ENCODE results near the gene COMMD1.
"Not testable (repeated sequence)": the region's sequence is repeated elsewhere in the genome, so short reads cannot be mapped to it uniquely, and the experiment has no call there.

The COMMD1 gene

DNA sequence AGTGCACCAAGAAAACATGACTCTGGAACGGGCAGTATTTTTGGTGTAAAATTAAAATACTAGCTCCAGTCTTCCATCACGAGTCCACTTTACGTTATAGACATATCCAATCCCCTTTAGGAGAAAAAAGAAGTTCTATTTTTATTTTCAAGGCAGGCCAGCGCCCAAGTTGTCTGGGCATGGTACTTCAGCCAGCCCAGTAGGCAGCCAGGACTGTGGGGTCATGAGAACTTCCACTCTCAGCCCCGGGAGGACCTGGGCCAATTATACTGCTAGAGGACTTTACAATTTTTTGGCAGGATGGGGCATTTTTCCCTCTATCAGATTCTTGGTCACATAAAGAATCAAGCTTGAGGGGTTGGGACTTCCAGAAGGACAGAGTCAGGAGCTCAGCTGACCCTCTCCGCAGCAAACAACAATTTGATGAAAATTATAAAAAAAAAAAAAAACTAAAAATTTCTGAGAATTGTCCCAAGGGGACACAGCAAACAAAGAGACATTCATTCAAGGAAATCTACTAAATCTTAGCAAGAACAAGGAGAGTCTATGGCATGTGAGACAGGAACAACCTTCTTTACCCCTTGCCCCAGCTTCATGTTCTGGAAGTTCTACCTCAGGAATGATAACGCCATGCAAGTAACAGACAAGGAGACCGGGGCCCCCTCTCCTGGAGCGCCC lies 253.1 kb downstream of the COMMD1 start:
- Mint-ChIP-seq H3K27ac (no peak overlapping the region), H3K4me1 (ENCODE audit: low read depth in 2 of 2) (no peaks in the 10 kb centered on the region), H3K9me3 (no peaks in the 10 kb centered on the region), H3K4me3 (no peak overlapping the region), H3K27me3 (no peaks in the 10 kb centered on the region), H3K36me3 (ENCODE audit: insufficient read depth) (no peaks in the 10 kb centered on the region)
- DNase-seq (no peak), ATAC-seq (replicated peaks) (no peak)

GRCh38 chr2:62160691-62161090 lies 255.2 kb downstream of the COMMD1 start:
- H3K27ac Mint-ChIP-seq; ATAC-seq (replicated peaks); H3K36me3 Mint-ChIP-seq (ENCODE audit: insufficient read depth); H3K4me1 Mint-ChIP-seq (ENCODE audit: low read depth in 2 of 2); H3K4me3 Mint-ChIP-seq; H3K27me3 Mint-ChIP-seq; DNase-seq; H3K9me3 Mint-ChIP-seq: not testable (repeated sequence)

DNA sequence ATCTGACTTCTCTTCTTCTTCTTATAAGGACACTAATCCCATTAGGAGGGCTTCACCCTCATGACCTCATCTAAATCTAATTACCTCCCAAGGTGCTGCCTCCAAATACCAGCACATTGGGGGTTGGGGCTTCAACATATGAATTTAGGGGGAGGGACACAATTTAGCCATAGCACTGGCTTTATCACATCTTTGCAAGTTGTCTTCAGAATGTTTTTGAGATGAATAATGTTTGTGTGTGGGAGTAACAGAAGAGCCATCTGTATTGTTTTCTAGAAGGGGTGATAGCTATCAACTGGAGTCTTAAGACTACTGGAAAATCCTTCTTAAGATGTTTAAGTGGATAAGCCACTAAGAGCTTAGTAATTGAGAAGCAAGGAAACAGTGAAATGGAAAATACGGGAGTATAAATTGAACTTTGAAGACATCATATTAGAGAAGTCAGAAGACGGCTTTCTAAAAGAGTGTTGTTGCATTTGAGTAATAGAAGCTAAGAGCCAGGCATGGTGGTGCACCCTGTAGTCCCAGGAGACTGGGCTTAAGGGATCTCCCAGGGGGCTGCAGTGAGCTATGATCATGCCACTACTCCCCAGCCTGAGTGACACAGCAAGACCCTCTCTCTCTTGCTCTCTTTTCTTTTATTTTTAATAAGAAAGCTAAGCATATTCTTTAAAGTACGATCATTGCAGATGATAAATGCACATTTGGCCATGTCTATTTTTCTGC lies 257.8 kb downstream of the COMMD1 start:
- no peak overlapping the region for H3K27ac Mint-ChIP-seq
- no peaks in the 10 kb centered on the region for H3K9me3 Mint-ChIP-seq
- ATAC-seq (replicated peaks) (no peak), DNase-seq (no peak)
- H3K27me3 Mint-ChIP-seq = no peaks in the 10 kb centered on the region
- no peaks in the 10 kb centered on the region for H3K4me1 Mint-ChIP-seq (ENCODE audit: low read depth in 2 of 2)
- H3K4me3 Mint-ChIP-seq = no peak overlapping the region
- H3K36me3 Mint-ChIP-seq (ENCODE audit: insufficient read depth) = no peaks in the 10 kb centered on the region

GRCh38 chr2:62163834-62164233 lies 258.4 kb downstream of the COMMD1 start:
- Mint-ChIP-seq H3K9me3 (no peaks in the 10 kb centered on the region), H3K4me1 (ENCODE audit: low read depth in 2 of 2) (no peaks in the 10 kb centered on the region), H3K36me3 (ENCODE audit: insufficient read depth) (no peaks in the 10 kb centered on the region), H3K27me3 (no peaks in the 10 kb centered on the region), H3K27ac (no peak overlapping the region), H3K4me3 (no peak overlapping the region)
- no peak for DNase-seq
- ATAC-seq (replicated peaks) = no peak

DNA sequence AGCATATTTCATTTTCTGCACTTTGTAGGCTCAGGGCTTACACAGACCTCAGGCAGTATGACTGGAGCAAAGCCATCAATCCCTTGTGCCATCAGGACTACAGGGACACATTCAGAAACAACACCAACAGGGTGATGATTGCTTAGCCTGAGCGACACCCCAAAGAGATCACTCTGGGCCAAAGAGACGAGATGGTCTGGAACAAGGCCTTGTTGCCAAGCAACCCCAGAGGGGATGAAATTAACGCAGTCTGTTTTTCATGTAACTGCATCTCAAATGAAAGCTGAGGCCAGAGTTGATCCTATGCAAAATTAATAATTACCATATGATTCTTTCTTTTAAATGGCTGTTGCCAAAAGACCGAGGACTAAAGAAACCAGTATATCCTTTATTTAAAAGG lies 270.3 kb downstream of the COMMD1 start:
- H3K36me3 Mint-ChIP-seq (ENCODE audit: insufficient read depth) = no peaks in the 10 kb centered on the region
- no peak for ATAC-seq (replicated peaks)
- H3K4me1 Mint-ChIP-seq (ENCODE audit: low read depth in 2 of 2) = no peaks in the 10 kb centered on the region
- H3K27me3 Mint-ChIP-seq = no peaks in the 10 kb centered on the region
- H3K9me3 Mint-ChIP-seq = no peaks in the 10 kb centered on the region
- DNase-seq = no peak
- no peak overlapping the region for H3K27ac Mint-ChIP-seq
- no peak overlapping the region for H3K4me3 Mint-ChIP-seq

DNA sequence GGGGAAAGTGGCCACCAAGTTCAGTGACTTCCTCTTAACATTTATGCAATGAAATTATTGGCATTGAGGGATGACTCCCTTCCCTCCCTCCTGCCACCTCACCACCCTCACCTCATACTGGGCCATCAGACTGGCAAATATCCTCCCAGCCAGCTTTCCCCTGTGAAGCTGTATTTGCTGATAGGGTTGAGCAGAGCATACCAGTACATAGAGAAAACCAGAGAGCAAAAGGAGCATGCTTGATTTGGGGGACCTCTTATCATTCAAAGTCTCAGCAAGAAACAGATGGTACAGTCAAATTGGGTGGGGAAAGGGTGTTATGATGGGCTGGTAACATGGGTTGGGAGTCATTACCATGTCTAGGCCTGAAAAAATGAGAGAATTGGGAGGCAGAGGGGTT lies 271.3 kb downstream of the COMMD1 start:
- H3K4me1 Mint-ChIP-seq (ENCODE audit: low read depth in 2 of 2) = no peaks in the 10 kb centered on the region
- no peaks in the 10 kb centered on the region for H3K27me3 Mint-ChIP-seq
- no peaks in the 10 kb centered on the region for H3K36me3 Mint-ChIP-seq (ENCODE audit: insufficient read depth)

GRCh38 chr2:62177392-62178049 lies 272.0 kb downstream of the COMMD1 start:
- H3K27me3 Mint-ChIP-seq = no peaks in the 10 kb centered on the region
- H3K27ac Mint-ChIP-seq = no peak overlapping the region
- ATAC-seq (replicated peaks) (no peak), DNase-seq (no peak)
- H3K4me3 Mint-ChIP-seq = no peak overlapping the region
- H3K9me3 Mint-ChIP-seq = no peaks in the 10 kb centered on the region
- H3K4me1 Mint-ChIP-seq (ENCODE audit: low read depth in 2 of 2) = no peaks in the 10 kb centered on the region
- H3K36me3 Mint-ChIP-seq (ENCODE audit: insufficient read depth) = no peaks in the 10 kb centered on the region

More for the DNA sequence above, 271.3 kb downstream of the COMMD1 start:
- DNase-seq (no peak), ATAC-seq (replicated peaks) (no peak)
- H3K4me3 Mint-ChIP-seq = no peak overlapping the region
- no peaks in the 10 kb centered on the region for H3K9me3 Mint-ChIP-seq
- H3K27ac Mint-ChIP-seq = no peak overlapping the region

- no peak for ATAC-seq (replicated peaks)
Measured at GRCh38 chr2:62178741-62179271, 273.3 kb downstream of the COMMD1 start.

GRCh38 chr2:62180975-62181374 lies 275.5 kb downstream of the COMMD1 start:
- DNase-seq (no peak), ATAC-seq (replicated peaks) (no peak)
- H3K4me1 Mint-ChIP-seq (ENCODE audit: low read depth in 2 of 2) = no peaks in the 10 kb centered on the region
- H3K4me3 Mint-ChIP-seq = no peak overlapping the region
- no peaks in the 10 kb centered on the region for H3K27me3 Mint-ChIP-seq
- no peaks in the 10 kb centered on the region for H3K9me3 Mint-ChIP-seq
- no peaks in the 10 kb centered on the region for H3K36me3 Mint-ChIP-seq (ENCODE audit: insufficient read depth)
- peak overlapping the region in 1 of 2 donors; percentile 52 for H3K27ac Mint-ChIP-seq

More at GRCh38 chr2:62178741-62179271, 273.3 kb downstream of the COMMD1 start:
- DNase-seq = no peak
- Mint-ChIP-seq H3K4me3 (no peak overlapping the region), H3K27me3 (no peaks in the 10 kb centered on the region), H3K27ac (no peak overlapping the region), H3K4me1 (ENCODE audit: low read depth in 2 of 2) (no peaks in the 10 kb centered on the region), H3K9me3 (no peaks in the 10 kb centered on the region), H3K36me3 (ENCODE audit: insufficient read depth) (no peaks in the 10 kb centered on the region)

DNA sequence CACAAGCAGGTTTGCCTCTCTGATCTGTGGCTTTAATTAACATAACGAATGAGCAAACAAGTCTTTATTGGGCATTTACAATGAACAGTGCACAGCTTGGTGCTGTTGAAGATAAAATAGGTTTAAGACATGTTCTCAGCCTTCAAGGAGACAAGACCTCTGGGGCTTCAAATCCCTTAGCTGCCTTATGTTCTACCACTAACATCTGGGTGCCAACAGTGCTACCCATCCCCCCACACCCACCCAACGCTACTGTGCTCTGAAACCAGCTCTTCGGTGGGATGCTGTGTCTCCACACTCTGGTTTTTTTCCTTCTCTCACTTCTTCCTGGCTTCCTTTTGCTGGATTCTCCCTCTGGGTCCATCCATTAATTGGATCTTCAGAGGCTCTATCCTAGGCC lies 276.4 kb downstream of the COMMD1 start:
- Mint-ChIP-seq H3K27me3 (no peaks in the 10 kb centered on the region), H3K4me1 (ENCODE audit: low read depth in 2 of 2) (no peaks in the 10 kb centered on the region), H3K36me3 (ENCODE audit: insufficient read depth) (no peaks in the 10 kb centered on the region), H3K4me3 (no peak overlapping the region), H3K27ac (peak overlapping the region in 1 of 2 donors; percentile 27), H3K9me3 (no peaks in the 10 kb centered on the region)
- DNase-seq = no peak
- ATAC-seq (replicated peaks) = no peak

DNA sequence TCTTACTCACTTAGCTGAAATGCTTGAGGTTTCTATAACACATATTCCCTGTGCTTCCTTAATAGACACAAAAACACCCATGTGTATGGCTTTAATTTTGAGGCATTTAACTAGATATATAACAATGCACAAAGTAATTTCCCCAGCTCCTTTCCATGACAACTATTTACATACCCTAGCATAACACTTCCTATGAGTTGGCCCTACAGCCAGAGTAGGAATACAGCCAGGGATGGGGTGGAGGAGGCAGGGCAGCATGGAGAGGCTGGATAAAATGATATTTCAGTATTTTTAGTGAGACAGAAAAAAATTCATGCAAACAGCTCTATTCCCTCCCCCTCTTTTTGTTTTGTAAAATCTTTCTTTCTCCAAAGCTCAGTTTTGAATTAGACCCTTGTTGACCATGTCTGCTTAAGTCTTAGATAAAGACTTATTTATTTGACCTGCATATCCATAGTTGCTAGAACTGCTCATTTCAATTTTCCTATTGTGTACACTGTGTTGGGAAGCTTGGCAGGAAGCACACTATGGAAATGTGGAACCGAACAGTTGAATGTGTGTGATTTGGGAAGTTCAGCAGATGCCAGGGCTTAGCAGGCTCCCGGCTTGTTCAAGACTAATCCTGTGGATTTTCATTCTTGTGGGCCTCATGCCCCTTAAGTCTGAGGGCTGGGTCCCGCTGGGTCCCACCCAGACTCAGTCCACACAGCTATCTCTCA lies 279.2 kb downstream of the COMMD1 start:
- no peak overlapping the region for H3K27ac Mint-ChIP-seq
- no peak for DNase-seq
- H3K27me3 Mint-ChIP-seq = no peaks in the 10 kb centered on the region
- H3K9me3 Mint-ChIP-seq = no peaks in the 10 kb centered on the region
- no peak overlapping the region for H3K4me3 Mint-ChIP-seq
- no peaks in the 10 kb centered on the region for H3K36me3 Mint-ChIP-seq (ENCODE audit: insufficient read depth)
- H3K4me1 Mint-ChIP-seq (ENCODE audit: low read depth in 2 of 2) = no peaks in the 10 kb centered on the region
- no peak for ATAC-seq (replicated peaks)

Data from effector memory CD8-positive, alpha-beta T cell (primary cell).